22Rv1 (cell line): Measurements from ENCODE around the gene C14orf119.
A peak's percentile ranks its signal among the peaks of the same experiment; 100 is the strongest.

Experiments used
- H3K27ac ChIP-seq: fragments of 450-650 bp; 2 replicates; pipeline ENCODE4 v1.5.1; 2017
- CTCF ChIP-seq: fragments of 450-650 bp; IDR thresholded peaks from 2 replicates; pipeline ENCODE4 v1.5.1; 2017; ENCODE audit warnings: mild to moderate bottlenecking
- ZFX ChIP-seq: fragments of 450-650 bp; IDR thresholded peaks from 2 replicates; pipeline ENCODE4 v1.6.1; 2017; ENCODE audit warnings: antibody characterized with exemption, borderline replicate concordance

Gene C14orf119

GRCh38 chr14:23093104-23093503 is 2.2 kb upstream of the C14orf119 start:
- TF ChIP-seq CTCF = no peak
- TF ChIP-seq ZFX = no peak
- no peak overlapping the region for H3K27ac ChIP-seq

- TF ChIP-seq CTCF (no peak), ZFX (no peak)
- H3K27ac ChIP-seq = peak overlapping the region; percentile 92; the same call in 1 of the 2 replicates
These were observed 1.8 kb upstream of the C14orf119 start for GRCh38 chr14:23093526-23093925.

GRCh38 chr14:23093991-23094665 is 1.2 kb upstream of the C14orf119 start:
- peak overlapping the region; percentile 92 for H3K27ac ChIP-seq

GRCh38 chr14:23094666-23095195 is 574 bp upstream of the C14orf119 start, which contains the start of gene ACIN1:
ACIN1 (minus strand) TSS chr14:23095136; CDS start chr14:23095112, 24 bp downstream.
- TF ChIP-seq ZFX = no peak
- TF ChIP-seq CTCF = 0 out of 2 replicates have a peak, but pooled peaks have one; percentile 2
- peak within 1 kb of the TSS; percentile 92 for H3K27ac ChIP-seq

More at GRCh38 chr14:23093991-23094665, 1.2 kb upstream of the C14orf119 start:
- TF ChIP-seq CTCF = no peak; the same call in 1 of the 2 replicates
- TF ChIP-seq ZFX = no peak

- no peak for TF ChIP-seq ZFX
- no peak for TF ChIP-seq CTCF
- H3K27ac ChIP-seq = no peak overlapping the region
These were observed 2.5 kb downstream of the C14orf119 start for GRCh38 chr14:23097786-23098185.

- TF ChIP-seq ZFX (no peak), CTCF (no peak)
- no peak overlapping the region for H3K27ac ChIP-seq
These were observed 4.0 kb downstream of the C14orf119 start for GRCh38 chr14:23099212-23099861.
